NCI-H2227 (cell line): Measurements from ENCODE around the gene ZCCHC7.
"Not testable (repeated sequence)": the region's sequence is repeated elsewhere in the genome, so short reads cannot be mapped to it uniquely, and the experiment has no call there.

Source experiments
- DNase-seq: peaks from one replicate; lab custom pipeline; 2025; ENCODE audit not compliant: unreplicated experiment; lab: John Stamatoyannopoulos, UW

The ZCCHC7 gene

DNA sequence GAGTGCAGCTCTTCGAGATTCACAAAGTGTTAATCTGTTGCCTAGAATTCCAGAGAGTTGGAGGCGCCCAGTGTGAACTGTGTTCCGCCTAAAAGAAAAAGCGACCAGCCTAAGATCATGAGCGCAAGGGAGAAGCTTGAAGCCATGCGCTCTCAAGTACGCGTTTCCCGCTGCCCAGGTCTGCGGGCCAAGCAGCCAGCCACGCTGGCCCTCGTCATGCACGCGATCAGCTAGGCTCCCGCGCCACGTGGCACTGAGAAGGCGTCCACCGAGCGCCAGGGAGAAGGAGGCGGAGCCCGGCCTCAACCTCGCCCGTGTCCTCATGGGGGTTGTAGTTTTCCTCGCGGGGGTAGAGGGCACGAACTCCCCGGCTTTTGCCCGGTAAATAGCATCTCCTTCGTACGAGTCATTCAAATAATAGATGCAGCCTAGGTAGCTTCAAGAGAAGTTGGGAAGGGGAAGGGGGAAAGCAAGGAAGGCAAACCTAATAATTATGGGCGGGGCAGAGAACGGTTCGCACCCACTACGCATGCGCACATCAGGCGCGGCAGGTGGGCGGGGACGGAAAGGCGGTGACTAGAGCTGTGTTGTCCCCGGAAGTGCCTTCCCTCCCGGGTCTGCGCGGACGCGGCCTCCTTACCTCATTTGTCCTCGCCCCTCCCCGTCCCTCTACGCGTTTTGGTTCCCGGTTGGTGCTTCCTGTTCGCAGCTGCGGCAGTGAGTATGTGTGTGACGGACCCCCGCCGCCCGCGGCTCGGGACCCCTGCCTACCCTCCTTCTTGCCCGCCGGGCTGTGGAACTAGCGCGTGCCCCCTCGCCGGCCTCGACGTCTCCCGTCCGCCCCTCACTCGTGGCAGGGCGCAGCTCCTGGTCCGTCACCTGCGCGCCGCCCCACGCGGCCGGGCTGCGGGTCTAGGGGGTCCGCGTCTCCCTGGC is at the start of gene ZCCHC7:
Gene ZCCHC7, plus strand, starts transcription at position 668 of the 936 bp plus-strand sequence.
- DNase-seq, result peak; percentile 92

DNA sequence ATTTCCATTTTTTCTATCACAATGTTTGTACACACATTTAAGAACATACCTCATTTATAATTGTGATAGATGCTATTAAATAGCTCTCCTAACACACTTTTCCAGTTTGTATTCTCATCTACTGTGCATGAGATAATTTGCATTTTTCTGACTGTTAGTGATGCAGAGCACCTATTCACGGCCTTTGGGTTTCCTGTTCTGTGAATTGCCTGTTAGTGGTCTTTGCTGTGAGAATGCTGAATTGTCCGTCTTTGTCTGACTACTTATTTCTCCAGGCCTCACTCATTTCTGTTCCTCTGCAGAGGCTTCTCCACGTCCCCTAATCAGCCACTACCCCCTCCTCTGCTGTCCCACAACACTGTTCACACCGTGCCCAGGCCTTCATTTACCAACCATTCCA is 45.6 kb upstream of the ZCCHC7 start:
- DNase-seq, result not testable (repeated sequence)

- DNase-seq, result peak; percentile 91
Measured at GRCh38 chr9:37079370-37080164, 40.8 kb upstream of the ZCCHC7 start.

GRCh38 chr9:37080165-37080628 is 40.2 kb upstream of the ZCCHC7 start:
- peak; percentile 40 for DNase-seq

- DNase-seq, result not testable (repeated sequence)
Measured at GRCh38 chr9:37081507-37081906, 38.9 kb upstream of the ZCCHC7 start.

DNA sequence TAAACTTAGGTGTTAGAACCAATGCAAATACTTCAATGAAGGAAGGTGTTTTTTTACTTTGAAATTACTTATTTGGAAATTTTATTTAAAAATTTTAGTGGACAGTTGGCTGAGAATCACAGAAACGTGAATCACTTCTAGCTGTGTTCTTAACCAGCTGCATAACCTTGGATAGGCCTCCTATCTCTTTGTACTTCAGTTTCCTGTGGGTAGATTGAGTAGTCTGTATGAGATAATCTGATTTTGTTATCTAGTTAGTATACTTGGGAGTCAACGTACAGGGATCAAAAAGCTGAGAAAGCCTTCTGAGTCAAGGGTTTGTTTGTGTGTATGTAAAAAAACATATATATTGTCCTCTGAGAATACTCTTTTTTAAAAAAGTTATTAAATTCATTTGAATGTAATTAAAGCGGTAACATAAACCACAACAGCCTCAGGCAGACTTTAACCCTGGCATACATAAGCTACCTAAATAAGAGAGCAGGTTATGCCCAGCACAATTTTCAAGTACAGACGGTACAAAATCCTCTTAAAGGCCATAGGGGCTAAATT is 38.1 kb upstream of the ZCCHC7 start:
- DNase-seq, result no peak

DNA sequence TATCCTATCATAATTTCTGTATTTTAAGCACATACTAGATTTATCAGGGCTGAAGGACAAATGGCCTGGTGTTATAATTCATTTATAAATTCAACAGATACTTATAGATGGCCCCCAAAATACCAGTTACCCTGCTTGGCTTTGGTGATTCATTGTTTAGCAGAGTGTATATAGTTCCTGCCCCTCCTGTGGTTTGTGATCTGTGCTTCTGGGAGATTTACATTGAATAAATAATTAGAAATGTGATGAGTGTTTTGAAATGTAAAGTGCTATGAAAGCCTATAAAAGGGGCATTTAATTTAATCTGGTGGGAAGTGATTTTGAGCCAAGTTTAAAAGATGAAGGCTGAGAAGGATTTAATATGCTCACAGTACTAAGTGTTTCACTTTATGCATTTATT is 36.7 kb upstream of the ZCCHC7 start:
- DNase-seq, result no peak

GRCh38 chr9:37085233-37085632 is 35.1 kb upstream of the ZCCHC7 start:
- DNase-seq, result no peak

DNA sequence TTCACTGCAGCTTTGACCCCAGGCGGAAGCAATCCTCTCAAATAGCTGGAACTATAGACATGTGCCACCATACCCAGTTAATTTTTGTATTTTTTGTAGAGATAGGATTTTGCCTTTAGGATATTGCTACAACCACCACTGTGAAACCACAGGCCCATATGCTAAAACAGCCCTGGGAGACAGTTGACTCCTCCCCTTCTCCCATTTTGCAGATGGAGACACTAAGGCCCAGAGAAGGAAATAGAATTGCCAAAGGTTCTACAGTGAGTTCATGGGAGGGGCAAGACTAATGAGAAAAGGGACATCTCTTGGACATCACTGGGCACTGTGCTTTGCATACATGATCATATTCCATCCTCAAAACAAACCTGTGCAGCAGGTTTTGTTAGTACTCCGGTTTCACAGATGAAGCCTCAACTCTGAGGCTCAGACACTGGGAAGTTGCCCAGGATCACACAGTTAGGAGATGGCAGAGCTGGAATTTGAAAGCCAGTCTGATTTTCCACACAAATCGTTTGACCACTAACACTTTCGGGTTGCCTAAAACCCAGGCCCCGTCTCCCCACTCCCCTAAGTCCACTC is 27.6 kb upstream of the ZCCHC7 start:
- DNase-seq, result not testable (repeated sequence)

GRCh38 chr9:37094751-37095150 is 25.6 kb upstream of the ZCCHC7 start:
- DNase-seq, result no peak

- no peak for DNase-seq
Measured at GRCh38 chr9:37096628-37097027, 23.7 kb upstream of the ZCCHC7 start.

DNA sequence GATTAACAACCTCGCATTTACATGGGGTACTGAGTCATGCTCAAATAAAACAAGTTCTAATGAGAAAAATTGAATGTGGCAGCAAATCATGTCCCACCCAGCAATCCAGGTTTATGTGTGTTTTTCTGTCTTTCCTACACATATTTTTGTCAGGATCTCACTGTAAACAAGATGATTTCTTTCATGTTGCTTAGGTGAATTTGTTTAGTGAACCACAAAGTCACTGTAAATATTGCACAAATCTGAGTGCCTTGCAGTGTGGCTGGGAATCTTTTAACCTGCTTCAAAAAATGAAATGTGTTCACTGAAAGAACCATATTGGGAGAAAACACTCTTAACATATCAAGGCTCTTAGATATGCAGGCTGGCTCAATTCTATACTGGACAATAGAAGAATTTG is 23.1 kb upstream of the ZCCHC7 start:
- DNase-seq, result no peak

GRCh38 chr9:37100327-37100726 is 20.0 kb upstream of the ZCCHC7 start:
- DNase-seq, result no peak

DNA sequence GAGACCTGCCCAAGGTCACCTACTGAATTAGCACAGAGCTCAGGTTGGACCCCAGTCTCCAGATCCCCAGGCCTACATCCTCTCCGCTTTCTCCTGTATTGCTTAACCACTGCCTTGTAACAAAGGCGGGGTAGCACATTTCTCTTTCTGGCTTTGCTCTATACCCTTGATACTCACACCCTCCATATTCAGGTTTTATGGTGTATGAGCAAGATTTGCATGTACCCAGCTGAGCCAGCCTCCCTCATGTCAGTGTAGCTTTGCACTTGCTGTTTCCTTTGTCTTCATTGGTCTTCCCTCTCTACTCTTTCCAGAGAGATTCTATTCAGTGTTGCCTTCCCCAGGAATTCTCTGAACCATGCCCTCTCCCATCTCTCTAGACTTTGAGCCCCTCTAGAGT is 19.6 kb upstream of the ZCCHC7 start:
- DNase-seq, result no peak

DNA sequence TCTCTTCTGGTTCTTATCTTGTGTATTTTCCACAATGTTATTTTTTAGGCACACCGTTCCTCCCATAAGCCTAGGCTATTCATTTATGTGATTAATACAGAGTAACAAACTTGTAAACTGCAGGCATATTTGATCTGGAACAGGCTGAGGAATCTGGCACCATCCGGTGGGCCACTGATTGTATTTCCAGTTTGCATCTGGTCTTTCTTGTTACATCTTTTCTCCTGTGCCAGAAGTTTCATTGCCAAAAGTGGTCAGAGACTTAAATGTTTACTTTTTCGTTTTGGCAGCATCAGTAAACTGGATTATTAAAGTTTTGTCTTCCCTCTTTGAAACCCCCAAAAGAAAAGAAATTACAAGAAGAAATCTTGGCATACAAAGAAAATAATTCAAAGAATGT is 17.9 kb upstream of the ZCCHC7 start:
- no peak for DNase-seq

GRCh38 chr9:37104183-37104889 is 16.0 kb upstream of the ZCCHC7 start:
- no peak for DNase-seq

GRCh38 chr9:37105234-37105633 is 15.1 kb upstream of the ZCCHC7 start:
- no peak for DNase-seq

DNA sequence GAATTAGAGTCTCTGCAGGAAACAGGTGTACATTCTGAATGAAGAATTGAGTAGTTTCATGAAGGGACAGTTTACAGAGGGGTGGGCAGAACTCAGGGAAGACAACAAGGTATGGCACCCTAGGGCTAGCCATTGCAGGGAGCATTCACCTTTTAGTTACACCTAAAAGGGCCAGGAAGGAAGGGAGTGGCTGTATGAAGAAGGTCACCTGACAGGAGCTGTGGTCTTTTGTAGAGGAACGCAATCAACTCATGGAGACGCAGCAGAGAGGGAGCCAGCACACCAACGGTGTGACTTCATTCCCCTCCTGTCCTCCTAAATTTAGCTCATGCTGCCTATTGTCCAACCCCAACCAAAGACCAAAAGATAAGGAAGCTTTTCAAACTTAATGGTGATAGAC is 12.7 kb upstream of the ZCCHC7 start:
- no peak for DNase-seq

- DNase-seq, result not testable (repeated sequence)
Measured at GRCh38 chr9:37114442-37114841, 5.9 kb upstream of the ZCCHC7 start.

GRCh38 chr9:37117956-37118355 is 2.4 kb upstream of the ZCCHC7 start:
- no peak for DNase-seq

- no peak for DNase-seq
Measured at GRCh38 chr9:37119360-37119759, 1.0 kb upstream of the ZCCHC7 start.
